LNCAP (cell line): ENCODE results near the gene LTBP3.

Source experiments
- TF ChIP-seq, protein P1 (sequence below): fragments of 450-650 bp; IDR thresholded peaks from 2 replicates; pipeline ENCODE4 v1.5.1; 2017; ENCODE audit warnings: mild to moderate bottlenecking

The LTBP3 gene

DNA sequence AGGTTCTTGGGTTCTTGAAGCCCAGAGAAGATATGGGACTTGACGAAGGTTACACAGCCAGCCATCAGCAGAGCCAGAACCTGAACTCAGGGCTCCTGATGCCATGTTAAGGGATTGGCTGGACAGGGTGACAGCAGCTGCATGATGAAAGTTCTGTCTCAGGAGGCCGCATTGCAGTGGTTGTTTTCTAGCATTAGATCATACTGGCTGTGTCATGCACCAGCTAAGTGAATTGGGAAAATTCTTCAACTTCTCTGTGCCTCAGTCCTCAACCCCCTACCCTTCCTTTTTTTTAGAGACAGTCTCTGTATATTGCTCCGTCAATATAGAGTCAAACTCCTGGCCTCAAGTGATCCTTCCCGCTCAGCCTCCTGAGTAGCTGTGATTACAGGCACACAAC lies 5.4 kb upstream of the LTBP3 start:
- TF ChIP-seq, protein P1, sequence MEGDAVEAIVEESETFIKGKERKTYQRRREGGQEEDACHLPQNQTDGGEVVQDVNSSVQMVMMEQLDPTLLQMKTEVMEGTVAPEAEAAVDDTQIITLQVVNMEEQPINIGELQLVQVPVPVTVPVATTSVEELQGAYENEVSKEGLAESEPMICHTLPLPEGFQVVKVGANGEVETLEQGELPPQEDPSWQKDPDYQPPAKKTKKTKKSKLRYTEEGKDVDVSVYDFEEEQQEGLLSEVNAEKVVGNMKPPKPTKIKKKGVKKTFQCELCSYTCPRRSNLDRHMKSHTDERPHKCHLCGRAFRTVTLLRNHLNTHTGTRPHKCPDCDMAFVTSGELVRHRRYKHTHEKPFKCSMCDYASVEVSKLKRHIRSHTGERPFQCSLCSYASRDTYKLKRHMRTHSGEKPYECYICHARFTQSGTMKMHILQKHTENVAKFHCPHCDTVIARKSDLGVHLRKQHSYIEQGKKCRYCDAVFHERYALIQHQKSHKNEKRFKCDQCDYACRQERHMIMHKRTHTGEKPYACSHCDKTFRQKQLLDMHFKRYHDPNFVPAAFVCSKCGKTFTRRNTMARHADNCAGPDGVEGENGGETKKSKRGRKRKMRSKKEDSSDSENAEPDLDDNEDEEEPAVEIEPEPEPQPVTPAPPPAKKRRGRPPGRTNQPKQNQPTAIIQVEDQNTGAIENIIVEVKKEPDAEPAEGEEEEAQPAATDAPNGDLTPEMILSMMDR: no peak

DNA sequence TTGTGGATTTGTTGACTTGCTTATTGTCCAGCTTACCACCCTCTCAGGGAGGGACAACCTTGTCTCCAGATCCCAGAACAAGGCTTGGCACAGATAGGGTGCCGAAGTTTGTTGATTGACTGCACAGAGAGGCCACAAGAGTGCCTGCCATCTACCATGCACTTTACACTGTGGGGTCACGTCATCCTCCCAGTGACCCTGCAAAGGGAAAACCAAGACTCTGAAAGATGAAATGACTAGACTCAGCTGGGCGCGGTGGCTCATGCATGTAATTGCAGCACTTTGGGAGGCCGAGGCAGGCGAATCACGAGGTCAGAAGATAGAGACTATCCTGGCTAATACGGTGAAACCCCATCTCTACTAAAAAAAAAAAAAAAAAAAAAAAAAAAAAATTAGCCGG lies 4.6 kb upstream of the LTBP3 start:
- TF ChIP-seq, protein P1: no peak

DNA sequence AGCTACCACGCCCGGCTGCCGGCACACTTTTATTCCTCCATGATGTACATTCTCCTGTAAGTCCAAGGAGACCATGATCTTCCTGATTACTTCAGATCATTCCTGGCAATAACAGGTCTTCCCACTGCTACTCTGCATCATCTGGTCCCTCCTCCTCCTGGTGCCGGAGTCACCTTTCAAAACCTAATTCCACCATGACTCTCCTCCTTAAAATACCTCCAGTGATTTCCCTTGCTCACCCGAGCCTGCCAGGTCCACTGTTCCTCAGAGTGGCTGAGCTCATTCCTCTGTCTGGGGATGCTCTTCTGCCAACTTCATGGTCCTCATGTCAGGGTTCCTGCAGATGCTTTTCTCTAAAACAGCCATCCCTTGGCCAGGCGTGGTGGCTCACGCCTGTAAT lies 3.9 kb upstream of the LTBP3 start:
- TF ChIP-seq, protein P1: no peak

DNA sequence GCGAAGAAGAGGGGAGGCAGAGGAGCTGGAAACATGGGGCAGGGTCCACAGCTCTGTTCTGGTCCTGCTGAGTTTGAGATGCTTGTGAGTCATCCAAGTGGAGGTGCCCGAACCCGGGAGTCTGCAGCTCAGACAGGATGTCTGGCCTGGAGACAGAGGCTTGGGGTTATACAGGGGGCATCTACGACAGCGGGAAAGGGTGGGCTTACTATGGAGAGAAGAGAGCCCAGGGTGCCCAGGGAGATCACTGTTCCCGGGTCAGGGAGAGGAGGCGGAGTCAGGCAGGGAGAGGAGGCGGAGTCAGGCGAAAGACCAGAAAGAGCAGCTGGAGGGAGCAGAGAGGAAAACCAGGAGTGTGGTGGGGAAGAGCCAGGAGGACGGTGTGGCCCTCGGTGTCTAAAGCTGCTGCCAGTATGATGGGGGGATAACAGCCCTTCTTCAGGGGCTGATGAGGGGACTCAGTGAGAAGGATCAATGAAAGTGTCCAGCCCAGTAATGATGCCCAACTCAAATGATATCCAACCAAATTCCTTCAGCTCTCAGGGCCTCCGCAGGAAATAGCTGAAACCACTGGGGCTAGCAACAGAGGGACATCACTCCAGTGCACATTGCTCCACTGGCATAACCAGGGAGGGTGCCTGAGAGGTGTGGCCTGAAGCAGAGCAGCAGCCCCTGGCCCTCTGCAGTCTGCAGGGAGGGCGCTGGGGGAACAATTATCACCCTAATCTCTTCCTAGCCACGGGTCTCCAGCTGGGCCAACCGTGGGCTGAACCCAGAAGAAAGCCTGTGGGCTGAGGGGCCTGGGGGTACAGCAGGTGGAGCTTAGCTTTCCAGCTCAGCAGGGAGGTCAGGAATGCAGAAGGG lies 2.6 kb upstream of the LTBP3 start:
- TF ChIP-seq, protein P1: no peak

DNA sequence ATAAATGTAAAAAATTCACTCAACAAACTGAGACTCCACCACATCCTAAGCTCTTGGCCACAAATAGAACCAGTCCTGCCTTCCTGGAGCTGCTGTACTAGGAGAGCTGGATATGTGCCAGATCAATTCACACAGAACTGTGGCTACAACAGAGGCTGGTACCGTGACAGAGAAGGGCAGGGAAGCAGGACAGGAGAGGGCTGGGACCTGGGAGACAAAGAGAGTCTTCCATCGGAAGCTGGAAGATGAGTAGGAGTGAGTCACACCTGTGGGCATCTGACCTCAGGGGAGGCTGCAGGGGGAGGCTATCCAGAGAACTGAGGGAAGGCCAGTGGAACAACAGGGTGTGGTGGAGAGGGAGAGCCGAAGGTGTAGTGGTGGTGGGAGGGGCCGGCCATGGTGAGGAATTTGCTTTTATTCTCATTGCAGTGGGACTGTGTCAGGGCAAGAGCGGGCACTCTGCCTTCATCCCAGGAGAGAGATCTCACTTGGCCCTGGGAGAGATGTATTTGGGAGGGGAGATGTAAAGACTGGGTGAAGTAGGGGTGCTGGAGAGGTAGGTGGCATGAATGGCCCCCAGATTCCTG lies 1.9 kb upstream of the LTBP3 start:
- TF ChIP-seq, protein P1: no peak

DNA sequence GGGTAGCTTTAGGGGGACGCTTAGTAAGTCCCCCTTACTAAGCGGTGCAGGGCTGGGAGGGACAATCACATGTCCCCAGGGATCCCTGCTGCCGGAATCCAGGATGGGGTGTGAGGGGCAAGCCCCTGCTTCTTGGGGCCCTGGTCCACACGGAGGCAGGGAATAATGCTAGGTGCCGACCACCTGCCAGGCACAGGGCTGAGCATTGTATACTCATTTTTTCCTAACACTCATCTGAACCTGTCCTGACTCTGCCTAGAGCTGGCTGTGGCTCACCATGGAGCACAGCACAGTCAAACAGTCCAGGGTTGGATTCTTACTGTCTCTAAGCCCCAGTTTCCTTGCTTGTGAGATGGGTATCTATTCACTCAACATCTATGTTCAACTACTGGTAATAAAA lies 1.4 kb upstream of the LTBP3 start:
- TF ChIP-seq, protein P1: no peak

DNA sequence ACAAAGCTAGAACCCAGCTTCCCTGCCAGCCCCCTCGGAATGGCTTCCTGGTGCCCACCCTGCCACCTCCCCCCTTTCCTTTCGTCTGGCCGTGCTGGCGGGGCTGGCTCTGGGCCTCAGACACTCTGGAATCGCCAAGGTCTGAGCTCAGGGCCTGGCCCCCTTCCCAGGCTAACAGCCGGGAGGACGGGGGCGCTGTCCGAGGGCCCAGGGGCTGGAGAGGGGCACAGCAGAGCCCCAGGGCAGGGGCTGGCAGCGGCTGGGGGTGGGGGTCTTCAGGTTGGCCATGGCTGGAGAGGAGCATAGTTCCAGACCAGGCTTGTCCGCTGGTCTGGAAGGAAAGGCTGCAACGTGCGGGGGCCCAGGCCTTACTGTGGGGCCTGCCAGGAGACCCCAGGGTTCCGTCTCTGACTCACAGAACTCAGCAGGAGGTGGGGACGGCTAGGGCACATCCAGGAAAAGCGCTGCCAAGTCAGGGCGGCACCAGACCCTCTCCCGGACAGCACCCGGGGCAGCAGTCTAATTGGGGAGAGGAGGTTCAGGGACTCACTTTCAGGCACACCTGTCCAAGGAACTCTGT lies 861 bp upstream of the LTBP3 start:
- TF ChIP-seq, protein P1: no peak
